GM12892 (cell line): Measurements from ENCODE around the gene IST1.

ENCODE experiments used
- POLR2A ChIP-seq: IDR thresholded peaks from 2 replicates; pipeline ENCODE4 v1.6.1; 2011; ENCODE audit warnings: low read depth, low read length, control low read depth
- POLR2AphosphoS5 ChIP-seq: IDR thresholded peaks from 2 replicates; pipeline ENCODE4 v1.6.1; 2011; ENCODE audit warnings: low read depth, low read length, control low read depth

GRCh38 chr16:71933913-71934695, 38.8 kb downstream of the IST1 start:
- TF ChIP-seq POLR2A: no peak
- no peak for TF ChIP-seq POLR2AphosphoS5
